ENCODE measurements around the gene FNIP2. TPM values are rescaled to one million over a fixed set of nuclear protein-coding genes. Genes with fewer than 3 reads are reported as not detected.
"Not testable (repeated sequence)": the region's sequence is repeated elsewhere in the genome, so short reads cannot be mapped to it uniquely, and the experiment has no call there.

The FNIP2 gene
- total RNA-seq, 2 experiments from 2014 or later: 17.7 to 19.4 TPM

- no peak overlapping the region for H3K4me3 Mint-ChIP-seq
- intact Hi-C loops (cut with micrococcal nuclease): no loop called here
- H3K4me1 Mint-ChIP-seq (ENCODE audit: low read depth): peaks cover 29% of the 10 kb centered on the region
- H3K36me3 Mint-ChIP-seq: no peaks in the 10 kb centered on the region
- ChIA-PET POLR2A (no interaction called here), CTCF (no interaction called here)
- no peak for DNase-seq
- no peak overlapping the region for H3K27ac Mint-ChIP-seq
- no peaks in the 10 kb centered on the region for H3K27me3 Mint-ChIP-seq
- H3K9me3 Mint-ChIP-seq: no peaks in the 10 kb centered on the region
Measured at GRCh38 chr4:158782551-158783360, 13.9 kb downstream of the FNIP2 start.

GRCh38 chr4:158783785-158784184, 15.0 kb downstream of the FNIP2 start:
- no peaks in the 10 kb centered on the region for H3K27me3 Mint-ChIP-seq
- H3K9me3 Mint-ChIP-seq: no peaks in the 10 kb centered on the region
- no peak overlapping the region for H3K4me3 Mint-ChIP-seq
- POLR2A ChIA-PET: no interaction called here
- intact Hi-C loops (cut with micrococcal nuclease): no loop called here
- H3K4me1 Mint-ChIP-seq (ENCODE audit: low read depth): peaks cover 20% of the 10 kb centered on the region
- CTCF ChIA-PET: no interaction called here
- H3K36me3 Mint-ChIP-seq: no peaks in the 10 kb centered on the region
- no peak for DNase-seq
- H3K27ac Mint-ChIP-seq: no peak overlapping the region

GRCh38 chr4:158785718-158786117, 16.9 kb downstream of the FNIP2 start:
- Mint-ChIP-seq H3K27ac (no peak overlapping the region), H3K36me3 (no peaks in the 10 kb centered on the region), H3K9me3 (no peaks in the 10 kb centered on the region), H3K27me3 (no peaks in the 10 kb centered on the region), H3K4me3 (no peak overlapping the region), H3K4me1 (ENCODE audit: low read depth) (peaks cover 19% of the 10 kb centered on the region)
- ChIA-PET POLR2A (no interaction called here), CTCF (no interaction called here)
- intact Hi-C loops (cut with micrococcal nuclease): no loop called here
- no peak for DNase-seq

GRCh38 chr4:158786121-158786601, 17.3 kb downstream of the FNIP2 start:
- H3K36me3 Mint-ChIP-seq: no peaks in the 10 kb centered on the region
- H3K27ac Mint-ChIP-seq: no peak overlapping the region
- H3K9me3 Mint-ChIP-seq: no peaks in the 10 kb centered on the region
- no peaks in the 10 kb centered on the region for H3K27me3 Mint-ChIP-seq
- DNase-seq: no peak
- no peak overlapping the region for H3K4me3 Mint-ChIP-seq
- ChIA-PET CTCF (interaction anchor here (1.0 kb wide), 1 partner anchor 17 kb away, joined by 3 read pairs; no protein-coding TSS in a partner anchor), POLR2A (no interaction called here)
- H3K4me1 Mint-ChIP-seq (ENCODE audit: low read depth): peaks cover 19% of the 10 kb centered on the region
- intact Hi-C loops (cut with micrococcal nuclease): no loop called here

GRCh38 chr4:158786955-158787354, 18.1 kb downstream of the FNIP2 start:
- ChIA-PET CTCF (interaction anchor here (0.9 to 1.0 kb wide), 2 partner anchors 16 to 17 kb away, joined by 3 read pairs; no protein-coding TSS in a partner anchor), POLR2A (no interaction called here)

GRCh38 chr4:158787709-158788475, 19.1 kb downstream of the FNIP2 start:
- DNase-seq: no peak
- H3K9me3 Mint-ChIP-seq: no peaks in the 10 kb centered on the region
- no peak overlapping the region for H3K4me3 Mint-ChIP-seq
- ChIA-PET CTCF (interaction anchor here (1.4 to 1.6 kb wide), 2 partner anchors 12 to 64 kb away, joined by 4 read pairs; no protein-coding TSS in a partner anchor), POLR2A (no interaction called here)
- no peak overlapping the region for H3K27ac Mint-ChIP-seq
- H3K4me1 Mint-ChIP-seq (ENCODE audit: low read depth): peaks cover 14% of the 10 kb centered on the region
- H3K27me3 Mint-ChIP-seq: no peaks in the 10 kb centered on the region
- intact Hi-C loops (cut with micrococcal nuclease): no loop called here
- H3K36me3 Mint-ChIP-seq: no peaks in the 10 kb centered on the region

More at GRCh38 chr4:158786955-158787354, 18.1 kb downstream of the FNIP2 start:
- H3K36me3 Mint-ChIP-seq: no peaks in the 10 kb centered on the region
- no peak overlapping the region for H3K27ac Mint-ChIP-seq
- no peak for DNase-seq
- H3K9me3 Mint-ChIP-seq: no peaks in the 10 kb centered on the region
- intact Hi-C loops (cut with micrococcal nuclease): no loop called here
- no peak overlapping the region for H3K4me3 Mint-ChIP-seq
- no peaks in the 10 kb centered on the region for H3K27me3 Mint-ChIP-seq
- peaks cover 20% of the 10 kb centered on the region for H3K4me1 Mint-ChIP-seq (ENCODE audit: low read depth)

DNA sequence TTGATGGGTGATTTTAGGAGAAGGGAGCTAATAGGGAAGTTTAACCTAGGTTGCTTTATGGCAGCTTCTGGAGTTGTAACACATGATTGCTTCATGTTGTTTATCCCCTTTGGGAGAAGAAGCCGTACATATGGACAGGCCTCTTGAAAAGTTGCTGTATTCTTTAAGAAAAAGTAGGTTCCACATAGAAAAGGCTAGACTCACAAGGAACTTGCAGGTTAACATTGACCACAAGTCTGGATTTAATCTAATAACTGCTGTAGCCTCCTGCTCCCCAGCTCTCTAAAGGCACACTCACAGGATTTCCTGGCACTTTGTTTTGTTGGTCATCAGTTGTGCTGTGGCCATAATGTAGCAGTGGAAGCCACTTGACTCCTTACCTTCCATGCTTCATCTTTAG, 19.7 kb downstream of the FNIP2 start:
- H3K27me3 Mint-ChIP-seq: no peaks in the 10 kb centered on the region

DNA sequence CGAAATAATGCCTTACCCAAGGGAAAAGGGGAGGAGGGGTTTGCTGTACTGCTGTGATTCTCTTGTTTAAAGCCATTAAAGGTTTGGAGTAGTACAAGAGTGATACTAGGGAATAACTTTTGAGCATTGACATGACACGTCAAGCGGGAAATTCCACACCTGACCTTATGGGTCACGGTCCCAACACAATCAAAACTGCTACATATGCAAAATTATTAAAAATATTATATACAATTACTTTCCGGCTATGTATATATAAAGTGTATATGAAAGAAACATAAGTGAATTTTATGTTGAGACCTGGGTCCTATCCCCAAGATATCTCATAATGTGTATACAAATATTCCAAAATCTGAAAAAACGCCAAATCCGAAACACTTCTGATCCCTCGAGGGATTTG, 21.0 kb downstream of the FNIP2 start:
- CTCF ChIA-PET: no interaction called here
- Mint-ChIP-seq H3K36me3 (no peaks in the 10 kb centered on the region), H3K4me3 (no peak overlapping the region), H3K4me1 (ENCODE audit: low read depth) (peaks cover 2% of the 10 kb centered on the region), H3K9me3 (no peaks in the 10 kb centered on the region), H3K27ac (no peak overlapping the region), H3K27me3 (no peaks in the 10 kb centered on the region)
- DNase-seq: no peak
- POLR2A ChIA-PET: no interaction called here
- intact Hi-C loops (cut with micrococcal nuclease): no loop called here

More for the DNA sequence above, 19.7 kb downstream of the FNIP2 start:
- POLR2A ChIA-PET: no interaction called here
- Mint-ChIP-seq H3K9me3 (no peaks in the 10 kb centered on the region), H3K36me3 (no peaks in the 10 kb centered on the region), H3K4me3 (no peak overlapping the region), H3K4me1 (ENCODE audit: low read depth) (peaks cover 8% of the 10 kb centered on the region), H3K27ac (no peak overlapping the region)
- CTCF ChIA-PET: interaction anchor here (1.4 to 1.6 kb wide), 2 partner anchors 11 to 63 kb away, joined by 4 read pairs; no protein-coding TSS in a partner anchor
- intact Hi-C loops (cut with micrococcal nuclease): no loop called here
- DNase-seq: no peak

GRCh38 chr4:158793021-158793420, 24.2 kb downstream of the FNIP2 start:
- Mint-ChIP-seq H3K4me3 (no peak overlapping the region), H3K27ac (no peak overlapping the region)

DNA sequence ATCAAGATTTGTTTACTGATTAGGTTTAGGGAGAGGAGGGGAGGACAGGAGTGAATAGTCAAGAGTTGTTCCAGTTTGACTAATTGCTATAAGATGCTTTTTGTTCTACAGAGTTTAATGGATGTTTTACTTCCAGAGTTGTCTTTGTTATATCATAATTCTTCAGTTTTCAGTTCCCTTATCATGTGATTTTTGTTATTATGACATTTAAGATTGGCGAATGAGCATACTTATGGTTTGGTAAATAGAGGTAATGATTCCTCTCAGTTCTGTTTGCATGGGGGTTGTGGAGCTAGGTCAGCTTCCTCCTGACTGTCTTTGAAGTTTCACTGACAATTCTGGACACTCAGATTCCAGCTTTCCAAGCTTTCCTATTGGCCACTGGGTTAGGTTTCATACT, 24.6 kb downstream of the FNIP2 start:
- H3K27ac Mint-ChIP-seq; H3K9me3 Mint-ChIP-seq; intact Hi-C loops (cut with micrococcal nuclease); POLR2A ChIA-PET; H3K4me1 Mint-ChIP-seq (ENCODE audit: low read depth); H3K36me3 Mint-ChIP-seq; H3K27me3 Mint-ChIP-seq; DNase-seq; CTCF ChIA-PET; H3K4me3 Mint-ChIP-seq: not testable (repeated sequence)

More at GRCh38 chr4:158793021-158793420, 24.2 kb downstream of the FNIP2 start:
- DNase-seq: no peak
- ChIA-PET POLR2A (no interaction called here), CTCF (no interaction called here)
- Mint-ChIP-seq H3K36me3 (peaks cover 2% of the 10 kb centered on the region), H3K4me1 (ENCODE audit: low read depth) (peaks cover 9% of the 10 kb centered on the region), H3K27me3 (no peaks in the 10 kb centered on the region), H3K9me3 (no peaks in the 10 kb centered on the region)
- intact Hi-C loops (cut with micrococcal nuclease): no loop called here

- intact Hi-C loops (cut with micrococcal nuclease): no loop called here
- CTCF ChIA-PET: no interaction called here
- Mint-ChIP-seq H3K9me3 (no peaks in the 10 kb centered on the region), H3K36me3 (peaks cover 2% of the 10 kb centered on the region), H3K27ac (no peak overlapping the region), H3K27me3 (no peaks in the 10 kb centered on the region), H3K4me3 (no peak overlapping the region), H3K4me1 (ENCODE audit: low read depth) (peaks cover 9% of the 10 kb centered on the region)
- no peak for DNase-seq
- POLR2A ChIA-PET: no interaction called here
Measured at GRCh38 chr4:158796370-158797140, 27.7 kb downstream of the FNIP2 start.

DNA sequence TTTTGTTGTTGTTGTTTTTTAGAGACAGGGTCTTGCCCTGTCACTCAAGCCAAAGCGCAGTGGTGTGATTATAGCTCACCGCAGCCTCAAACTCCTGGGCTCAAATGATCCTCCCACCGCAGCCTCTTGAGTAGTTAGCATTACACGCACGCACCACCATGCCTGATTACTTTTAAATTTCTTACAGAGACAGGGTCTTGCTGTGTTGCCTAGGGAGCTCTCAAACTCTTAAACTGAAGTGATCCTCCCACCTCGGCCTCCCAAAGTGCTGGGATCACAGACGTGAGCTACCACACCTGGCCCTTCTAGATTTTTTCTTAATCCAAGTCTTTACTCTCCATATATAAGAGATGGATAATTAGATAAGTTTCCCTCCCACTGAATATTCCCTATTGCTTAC, 29.2 kb downstream of the FNIP2 start:
- no peak for DNase-seq
- intact Hi-C loops (cut with micrococcal nuclease): no loop called here
- peaks cover 2% of the 10 kb centered on the region for H3K36me3 Mint-ChIP-seq
- POLR2A ChIA-PET: no interaction called here
- no peak overlapping the region for H3K27ac Mint-ChIP-seq
- no peak overlapping the region for H3K4me3 Mint-ChIP-seq
- H3K4me1 Mint-ChIP-seq (ENCODE audit: low read depth): peaks cover 13% of the 10 kb centered on the region
- H3K9me3 Mint-ChIP-seq: no peaks in the 10 kb centered on the region
- CTCF ChIA-PET: no interaction called here
- H3K27me3 Mint-ChIP-seq: no peaks in the 10 kb centered on the region
